Vagina (tissue), 2 donors: Measurements from ENCODE around the gene DUSP22. TPM values are rescaled to one million over a fixed set of nuclear protein-coding genes. Genes with fewer than 3 reads are reported as not detected.
A peak's percentile ranks its signal among the peaks of the same experiment; 100 is the strongest.

ENCODE experiments used
- DNase-seq, 2 donors: peaks; one replicate each; pipeline ENCODE4 v3.0.0-alpha.2; 2017; ENCODE audit errors: extremely low spot score in 2 of 2
- H3K27ac ChIP-seq: fragments of 200-600 bp; sonication (generic); one replicate; pipeline ENCODE4 v1.5.1; 2019
- H3K27me3 ChIP-seq: fragments of 200-600 bp; sonication (generic); one replicate; pipeline ENCODE4 v1.5.1; 2019
- H3K36me3 ChIP-seq, 2 donors: fragments of 200-600 bp; sonication (generic); one replicate each; pipeline ENCODE4 v1.5.1; 2017 to 2019
- H3K4me1 ChIP-seq: fragments of 200-600 bp; sonication (generic); one replicate; pipeline ENCODE4 v1.5.1; 2019
- H3K4me3 ChIP-seq, 2 donors: fragments of 200-600 bp; sonication (generic); 1 replicate in 1 of 2; 2 replicates in 1 of 2; pipeline ENCODE4 v1.5.1; 2016 to 2019
- H3K9me3 ChIP-seq: fragments of 200-600 bp; sonication (generic); one replicate; pipeline ENCODE4 v1.5.1; 2019
- POLR2A ChIP-seq, 2 donors: fragments of 450-650 bp; IDR thresholded peaks; one replicate each; pipeline ENCODE4 v1.6.1; 2017; ENCODE audit warnings: antibody characterized with exemption in 2 of 2, mild to moderate bottlenecking in 2 of 2, moderate library complexity in 2 of 2
- POLR2AphosphoS5 ChIP-seq, 2 donors: sonication (generic); formaldehyde crosslinking; IDR thresholded peaks; one replicate each; pipeline ENCODE4 v1.9.0; 2017; ENCODE audit warnings: antibody characterized with exemption in 2 of 2, mild to moderate bottlenecking in 2 of 2, low read depth in 1 of 2; ENCODE audit not compliant: insufficient read depth in 1 of 2
- intact Hi-C: fragments of 100-400 bp; cut with DNase I; formaldehyde crosslinking; loops from one replicate; pipeline ENCODE4 v1.15.1; 2023
- total RNA-seq: library from RNA; depleted of rRNA; stranded (reverse); fragments of >200 nt; gene quantifications from one replicate; pipeline ENCODE4 v1.2.3, GENCODE V29; 2016
- TF ChIP-seq, protein P1 (sequence below), 3 experiments: fragments of 450-650 bp in 2 of 3; fragments of 200-600 bp in 1 of 3; sonication (generic) in 1 of 3; IDR thresholded peaks; one replicate each; pipeline ENCODE4 v1.5.1; 2017 to 2019; ENCODE audit warnings: antibody characterized with exemption in 3 of 3, mild to moderate bottlenecking in 2 of 3, moderate library complexity in 2 of 3

Gene DUSP22
- total RNA-seq, 1 donor from 2014 or later: 57.5 TPM

DNA sequence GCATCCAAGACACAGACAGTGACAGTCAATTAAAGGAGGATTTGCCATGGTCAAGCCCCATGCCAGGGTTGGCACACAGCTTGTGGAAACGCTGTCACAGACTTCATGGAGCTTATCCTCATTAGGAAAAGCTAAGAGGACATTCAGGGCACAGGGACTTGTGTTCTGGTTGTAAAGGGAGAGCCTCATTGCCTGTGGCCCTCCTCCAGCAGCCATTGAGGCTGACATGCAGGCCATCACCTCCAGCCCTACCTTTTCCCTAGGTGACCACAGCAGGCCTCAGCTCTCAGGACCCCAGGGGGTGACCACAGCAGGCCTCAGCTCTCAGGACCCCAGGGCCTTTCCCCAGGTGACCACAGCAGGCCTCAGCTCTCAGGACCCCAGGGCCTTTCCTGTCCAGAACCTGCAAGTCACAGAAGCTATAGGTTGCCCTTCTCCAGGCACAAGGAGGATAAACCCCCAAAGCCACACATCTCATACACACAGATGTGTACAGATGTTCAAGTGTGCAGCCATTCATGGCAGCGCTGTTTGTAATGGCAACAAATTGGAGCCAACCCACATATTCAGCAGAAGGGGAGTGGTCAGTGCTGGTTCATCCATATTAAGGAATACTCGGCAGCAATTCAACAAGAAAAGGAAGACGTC is 26.1 kb downstream of the DUSP22 start:
- Histone ChIP-seq H3K4me1 (peaks cover 10% of the 10 kb centered on the region), H3K4me3 (no peak overlapping the region), H3K9me3 (no peaks in the 10 kb centered on the region), H3K27ac (no peak overlapping the region), H3K27me3 (no peaks in the 10 kb centered on the region), H3K36me3 (no peaks in the 10 kb centered on the region)
- TF ChIP-seq POLR2A (IDR thresholded peaks at IDR 0.05) (no peak), POLR2AphosphoS5 (IDR thresholded peaks at IDR 0.05; ENCODE audit: insufficient read depth in 1 of 2, low read depth in 1 of 2) (no peak)
- TF ChIP-seq, protein P1, sequence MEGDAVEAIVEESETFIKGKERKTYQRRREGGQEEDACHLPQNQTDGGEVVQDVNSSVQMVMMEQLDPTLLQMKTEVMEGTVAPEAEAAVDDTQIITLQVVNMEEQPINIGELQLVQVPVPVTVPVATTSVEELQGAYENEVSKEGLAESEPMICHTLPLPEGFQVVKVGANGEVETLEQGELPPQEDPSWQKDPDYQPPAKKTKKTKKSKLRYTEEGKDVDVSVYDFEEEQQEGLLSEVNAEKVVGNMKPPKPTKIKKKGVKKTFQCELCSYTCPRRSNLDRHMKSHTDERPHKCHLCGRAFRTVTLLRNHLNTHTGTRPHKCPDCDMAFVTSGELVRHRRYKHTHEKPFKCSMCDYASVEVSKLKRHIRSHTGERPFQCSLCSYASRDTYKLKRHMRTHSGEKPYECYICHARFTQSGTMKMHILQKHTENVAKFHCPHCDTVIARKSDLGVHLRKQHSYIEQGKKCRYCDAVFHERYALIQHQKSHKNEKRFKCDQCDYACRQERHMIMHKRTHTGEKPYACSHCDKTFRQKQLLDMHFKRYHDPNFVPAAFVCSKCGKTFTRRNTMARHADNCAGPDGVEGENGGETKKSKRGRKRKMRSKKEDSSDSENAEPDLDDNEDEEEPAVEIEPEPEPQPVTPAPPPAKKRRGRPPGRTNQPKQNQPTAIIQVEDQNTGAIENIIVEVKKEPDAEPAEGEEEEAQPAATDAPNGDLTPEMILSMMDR (IDR thresholded peaks at IDR 0.05): no peak
- intact Hi-C loops: no loop called here
- no peak for DNase-seq

DNA sequence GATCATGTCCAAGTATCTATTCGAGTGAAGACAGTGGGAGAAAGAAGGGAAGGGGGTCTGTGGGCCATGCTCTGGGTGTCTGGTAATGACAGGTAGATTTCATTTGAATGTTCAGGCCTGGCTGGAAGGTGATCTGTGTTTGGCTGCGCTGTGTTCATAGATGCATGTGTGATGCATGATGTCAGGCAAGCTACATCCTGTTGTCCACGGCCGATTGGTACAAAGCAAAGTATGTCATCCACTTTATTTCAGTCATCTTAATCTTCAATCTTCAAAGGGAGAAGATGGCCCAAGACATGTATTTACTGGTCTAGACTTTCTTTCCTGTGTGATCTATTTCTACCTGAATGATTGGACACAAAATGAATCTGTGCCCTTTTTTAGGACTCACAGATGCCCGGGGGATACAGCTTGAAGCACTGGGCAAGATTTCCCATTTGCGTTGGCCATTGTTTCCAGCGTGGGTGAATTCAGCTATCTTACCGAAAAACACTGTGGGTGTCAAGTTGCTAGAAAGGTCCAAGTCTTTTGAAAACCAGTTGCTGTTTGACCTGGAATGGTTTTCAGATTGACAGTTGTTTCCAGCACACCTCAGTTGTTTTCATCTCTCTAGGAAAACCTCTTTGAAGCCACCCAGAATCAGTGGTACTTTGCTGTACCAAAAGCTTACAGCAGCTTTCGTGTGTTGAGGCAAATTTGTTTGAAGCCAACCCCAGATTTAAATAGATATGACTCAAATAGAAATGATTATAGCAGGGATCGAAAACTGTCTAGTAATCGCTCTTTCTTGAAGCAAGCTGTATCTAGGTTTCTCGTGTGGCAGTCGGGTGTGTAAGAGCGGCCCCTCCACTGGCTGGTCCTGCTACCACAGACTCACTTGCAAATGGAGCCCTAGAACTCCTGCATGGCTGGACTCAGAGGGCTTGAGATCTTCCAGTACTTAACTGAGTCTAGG is 27.2 kb downstream of the DUSP22 start:
- no peak overlapping the region for H3K27ac ChIP-seq
- TF ChIP-seq, protein P1 (IDR thresholded peaks at IDR 0.05): no peak
- TF ChIP-seq POLR2A (IDR thresholded peaks at IDR 0.05): no peak
- TF ChIP-seq POLR2AphosphoS5 (IDR thresholded peaks at IDR 0.05; ENCODE audit: insufficient read depth in 1 of 2, low read depth in 1 of 2): no peak

GRCh38 chr6:320351-321157 is 28.3 kb downstream of the DUSP22 start:
- Histone ChIP-seq H3K27me3 (no peaks in the 10 kb centered on the region), H3K9me3 (no peaks in the 10 kb centered on the region), H3K36me3 (no peaks in the 10 kb centered on the region), H3K4me3 (no peak overlapping the region), H3K27ac (no peak overlapping the region), H3K4me1 (peaks cover 10% of the 10 kb centered on the region)
- DNase-seq: no peak
- TF ChIP-seq POLR2AphosphoS5 (IDR thresholded peaks at IDR 0.05; ENCODE audit: insufficient read depth in 1 of 2, low read depth in 1 of 2) (no peak), POLR2A (IDR thresholded peaks at IDR 0.05) (no peak)
- TF ChIP-seq, protein P1 (IDR thresholded peaks at IDR 0.05): no peak
- intact Hi-C loops: no loop called here

More for the DNA sequence above, 27.2 kb downstream of the DUSP22 start:
- no peak overlapping the region for H3K4me3 ChIP-seq
- H3K9me3 ChIP-seq: no peaks in the 10 kb centered on the region
- H3K36me3 ChIP-seq: no peaks in the 10 kb centered on the region
- H3K27me3 ChIP-seq: no peaks in the 10 kb centered on the region
- no peak for DNase-seq
- intact Hi-C loops: no loop called here
- H3K4me1 ChIP-seq: peaks cover 10% of the 10 kb centered on the region

- Histone ChIP-seq H3K4me1 (peaks cover 10% of the 10 kb centered on the region), H3K27me3 (no peaks in the 10 kb centered on the region), H3K36me3 (no peaks in the 10 kb centered on the region), H3K4me3 (no peak overlapping the region), H3K9me3 (no peaks in the 10 kb centered on the region), H3K27ac (no peak overlapping the region)
- intact Hi-C loops: no loop called here
- TF ChIP-seq POLR2AphosphoS5 (IDR thresholded peaks at IDR 0.05; ENCODE audit: insufficient read depth in 1 of 2, low read depth in 1 of 2): peak in 1 of 2 donors; percentile 48
- no peak for TF ChIP-seq POLR2A (IDR thresholded peaks at IDR 0.05)
- DNase-seq: no peak
Observed at GRCh38 chr6:321158-321438, 28.8 kb downstream of the DUSP22 start.

DNA sequence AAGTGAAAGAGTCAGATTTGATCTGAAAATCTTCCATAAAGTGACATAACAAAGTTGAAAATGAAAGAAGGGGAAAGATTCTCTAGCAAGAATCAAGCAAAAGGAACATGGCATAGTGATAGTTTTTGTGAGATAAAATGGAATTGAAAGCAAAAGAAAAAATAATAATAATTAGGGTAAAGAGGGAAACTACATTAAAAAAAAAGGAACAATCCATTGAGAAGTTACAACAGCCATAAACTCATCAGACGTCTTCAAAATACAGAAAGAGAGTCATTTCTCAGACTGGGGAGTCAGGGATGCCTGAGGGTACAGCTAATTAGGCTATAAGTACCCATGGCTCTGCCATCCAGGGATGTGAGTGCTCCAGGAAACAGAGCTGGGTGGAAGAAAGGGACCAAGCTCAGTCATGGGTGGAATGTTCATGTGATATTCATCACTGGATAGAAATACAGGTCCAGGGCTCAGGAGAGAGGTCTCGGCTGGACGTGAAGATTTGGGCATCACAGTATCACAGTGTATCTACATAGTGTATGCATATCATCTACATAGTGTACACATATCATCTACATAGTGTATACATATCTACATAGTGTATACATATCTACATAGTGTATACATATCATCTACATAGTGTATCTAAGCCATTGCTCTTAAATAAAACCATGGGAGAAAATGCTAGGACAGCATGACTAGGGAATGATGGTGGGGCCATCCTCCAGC is 29.4 kb downstream of the DUSP22 start:
- intact Hi-C loops: no loop called here
- Histone ChIP-seq H3K4me1 (peaks cover 10% of the 10 kb centered on the region), H3K27ac (no peak overlapping the region), H3K4me3 (no peak overlapping the region), H3K27me3 (no peaks in the 10 kb centered on the region), H3K36me3 (no peaks in the 10 kb centered on the region), H3K9me3 (no peaks in the 10 kb centered on the region)
- no peak for DNase-seq
- TF ChIP-seq, protein P1 (IDR thresholded peaks at IDR 0.05): no peak
- TF ChIP-seq POLR2AphosphoS5 (IDR thresholded peaks at IDR 0.05; ENCODE audit: insufficient read depth in 1 of 2, low read depth in 1 of 2) (no peak), POLR2A (IDR thresholded peaks at IDR 0.05) (no peak)
